Measurements from ENCODE around the gene HUWE1.
"Not testable (repeated sequence)": the region's sequence is repeated elsewhere in the genome, so short reads cannot be mapped to it uniquely, and the experiment has no call there.

HUWE1 gene

GRCh38 chrX:53616946-53617345, 69.6 kb downstream of the HUWE1 start:
- DNase-seq (ENCODE audit: low spot score) = no peak

GRCh38 chrX:53606456-53606855, 80.1 kb downstream of the HUWE1 start:
- DNase-seq (ENCODE audit: low spot score) = no peak

- DNase-seq (ENCODE audit: low spot score) = no peak
Measured at GRCh38 chrX:53605004-53605403, 81.5 kb downstream of the HUWE1 start.

GRCh38 chrX:53599781-53600396, 86.6 kb downstream of the HUWE1 start:
- no peak for DNase-seq (ENCODE audit: low spot score)

- DNase-seq (ENCODE audit: low spot score) = no peak
Measured at GRCh38 chrX:53598169-53598568, 88.3 kb downstream of the HUWE1 start.

GRCh38 chrX:53595266-53595810, 91.2 kb downstream of the HUWE1 start:
- no peak for DNase-seq (ENCODE audit: low spot score)

- DNase-seq (ENCODE audit: low spot score) = no peak
Measured at GRCh38 chrX:53594354-53594753, 92.2 kb downstream of the HUWE1 start.

- DNase-seq (ENCODE audit: low spot score) = no peak
Measured at GRCh38 chrX:53587795-53588420, 98.6 kb downstream of the HUWE1 start.

GRCh38 chrX:53584891-53585290, 101.6 kb downstream of the HUWE1 start:
- DNase-seq (ENCODE audit: low spot score) = no peak

GRCh38 chrX:53583571-53583970, 102.9 kb downstream of the HUWE1 start:
- no peak for DNase-seq (ENCODE audit: low spot score)

- DNase-seq (ENCODE audit: low spot score) = no peak
Measured at GRCh38 chrX:53580742-53581504, 105.6 kb downstream of the HUWE1 start.

GRCh38 chrX:53571494-53571893, 115.0 kb downstream of the HUWE1 start:
- DNase-seq (ENCODE audit: low spot score) = no peak

GRCh38 chrX:53563324-53563723, 123.2 kb downstream of the HUWE1 start:
- DNase-seq (ENCODE audit: low spot score) = no peak

- no peak for DNase-seq (ENCODE audit: low spot score)
Measured at GRCh38 chrX:53561912-53562311, 124.6 kb downstream of the HUWE1 start.

GRCh38 chrX:53558646-53559045, 127.9 kb downstream of the HUWE1 start:
- no peak for DNase-seq (ENCODE audit: low spot score)

- no peak for DNase-seq (ENCODE audit: low spot score)
Measured at GRCh38 chrX:53556868-53557267, 129.7 kb downstream of the HUWE1 start.

- no peak for DNase-seq (ENCODE audit: low spot score)
Measured at GRCh38 chrX:53550756-53551463, 135.6 kb downstream of the HUWE1 start.

GRCh38 chrX:53547668-53548067, 138.9 kb downstream of the HUWE1 start:
- DNase-seq (ENCODE audit: low spot score) = no peak

GRCh38 chrX:53544936-53545335, 141.6 kb downstream of the HUWE1 start:
- no peak for DNase-seq (ENCODE audit: low spot score)

GRCh38 chrX:53538781-53539180, 147.7 kb downstream of the HUWE1 start:
- no peak for DNase-seq (ENCODE audit: low spot score)

GRCh38 chrX:53531255-53531966, 155.1 kb downstream of the HUWE1 start:
- DNase-seq (ENCODE audit: low spot score) = not testable (repeated sequence)

- DNase-seq (ENCODE audit: low spot score) = no peak
Measured at GRCh38 chrX:53526999-53527398, 159.5 kb downstream of the HUWE1 start.
